Hepatocyte (in vitro differentiated cells): ENCODE measurements around the gene PRPF39.

Experiments used
- EZH2 ChIP-seq: fragments of 200-600 bp; sonication (generic); IDR thresholded peaks from 2 replicates; pipeline ENCODE4 v1.6.1; 2016; ENCODE audit warnings: antibody characterized with exemption, mild to moderate bottlenecking, borderline replicate concordance
- TF ChIP-seq, protein P1 (sequence below): fragments of 200-600 bp; sonication (generic); IDR thresholded peaks from 2 replicates; pipeline ENCODE4 v1.5.1; 2016; ENCODE audit warnings: antibody characterized with exemption, mild to moderate bottlenecking; ENCODE audit not compliant: poor library complexity

- TF ChIP-seq, protein P1, sequence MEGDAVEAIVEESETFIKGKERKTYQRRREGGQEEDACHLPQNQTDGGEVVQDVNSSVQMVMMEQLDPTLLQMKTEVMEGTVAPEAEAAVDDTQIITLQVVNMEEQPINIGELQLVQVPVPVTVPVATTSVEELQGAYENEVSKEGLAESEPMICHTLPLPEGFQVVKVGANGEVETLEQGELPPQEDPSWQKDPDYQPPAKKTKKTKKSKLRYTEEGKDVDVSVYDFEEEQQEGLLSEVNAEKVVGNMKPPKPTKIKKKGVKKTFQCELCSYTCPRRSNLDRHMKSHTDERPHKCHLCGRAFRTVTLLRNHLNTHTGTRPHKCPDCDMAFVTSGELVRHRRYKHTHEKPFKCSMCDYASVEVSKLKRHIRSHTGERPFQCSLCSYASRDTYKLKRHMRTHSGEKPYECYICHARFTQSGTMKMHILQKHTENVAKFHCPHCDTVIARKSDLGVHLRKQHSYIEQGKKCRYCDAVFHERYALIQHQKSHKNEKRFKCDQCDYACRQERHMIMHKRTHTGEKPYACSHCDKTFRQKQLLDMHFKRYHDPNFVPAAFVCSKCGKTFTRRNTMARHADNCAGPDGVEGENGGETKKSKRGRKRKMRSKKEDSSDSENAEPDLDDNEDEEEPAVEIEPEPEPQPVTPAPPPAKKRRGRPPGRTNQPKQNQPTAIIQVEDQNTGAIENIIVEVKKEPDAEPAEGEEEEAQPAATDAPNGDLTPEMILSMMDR = no peak
- no peak for TF ChIP-seq EZH2
These were observed 12.3 kb downstream of the PRPF39 start for GRCh38 chr14:45096218-45096617.
